NB4 (cell line): ENCODE data around the gene NUDCD3.

Source experiments
- DNase-seq: peaks from one replicate; pipeline ENCODE4 v3.0.0; 2010; ENCODE audit warnings: low read depth
- H3K4me3 ChIP-seq: one replicate; pipeline ENCODE4 v1.5.1; 2011; ENCODE audit warnings: mild to moderate bottlenecking, low read depth, low read length, moderate library complexity
- MAX ChIP-seq: IDR thresholded peaks from 2 replicates; pipeline ENCODE4 v1.6.1; 2011; ENCODE audit warnings: low read depth, low read length
- MYC ChIP-seq: IDR thresholded peaks from 2 replicates; pipeline ENCODE4 v1.6.1; 2011; ENCODE audit warnings: low read depth, low read length
- POLR2A ChIP-seq: IDR thresholded peaks from 2 replicates; pipeline ENCODE4 v1.6.1; 2011; ENCODE audit warnings: mild to moderate bottlenecking; ENCODE audit not compliant: insufficient read length; ENCODE audit errors: extremely low read depth
- TF ChIP-seq, protein P1 (sequence below): IDR thresholded peaks from one replicate; pipeline ENCODE4 v1.5.1; 2012; ENCODE audit warnings: low read depth, low read length

The NUDCD3 gene

DNA sequence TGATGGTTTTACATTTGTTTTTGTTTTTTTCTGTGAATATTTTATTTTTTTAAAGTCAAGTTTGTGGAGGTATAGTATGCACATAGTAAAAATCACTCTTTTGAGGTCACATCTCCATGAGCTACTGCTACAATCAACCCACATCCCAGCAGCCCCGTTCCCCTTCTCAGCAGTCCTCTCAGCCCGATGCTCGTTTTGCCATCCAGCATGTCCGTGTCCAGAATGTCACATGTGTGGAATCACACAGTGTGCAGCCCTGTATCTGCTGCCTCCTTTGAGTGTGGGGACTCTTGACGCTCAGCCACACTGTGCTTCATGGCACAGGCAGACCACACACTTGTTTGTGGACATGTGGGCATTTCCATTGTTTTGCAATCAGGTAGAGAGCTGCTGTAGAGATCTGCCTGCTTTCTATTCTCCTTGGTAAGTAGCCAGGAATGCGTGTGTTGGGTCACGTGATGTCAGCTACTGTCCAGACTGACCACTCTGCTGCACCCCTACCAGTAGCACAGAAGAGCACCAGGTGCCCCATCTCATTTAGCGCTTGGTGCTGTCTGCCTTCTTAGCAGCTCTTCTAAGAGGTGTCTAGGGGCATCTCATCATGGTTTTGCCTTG, 93.4 kb downstream of the NUDCD3 start:
- no peak overlapping the region for H3K4me3 ChIP-seq
- no peak for DNase-seq
- TF ChIP-seq, protein P1, sequence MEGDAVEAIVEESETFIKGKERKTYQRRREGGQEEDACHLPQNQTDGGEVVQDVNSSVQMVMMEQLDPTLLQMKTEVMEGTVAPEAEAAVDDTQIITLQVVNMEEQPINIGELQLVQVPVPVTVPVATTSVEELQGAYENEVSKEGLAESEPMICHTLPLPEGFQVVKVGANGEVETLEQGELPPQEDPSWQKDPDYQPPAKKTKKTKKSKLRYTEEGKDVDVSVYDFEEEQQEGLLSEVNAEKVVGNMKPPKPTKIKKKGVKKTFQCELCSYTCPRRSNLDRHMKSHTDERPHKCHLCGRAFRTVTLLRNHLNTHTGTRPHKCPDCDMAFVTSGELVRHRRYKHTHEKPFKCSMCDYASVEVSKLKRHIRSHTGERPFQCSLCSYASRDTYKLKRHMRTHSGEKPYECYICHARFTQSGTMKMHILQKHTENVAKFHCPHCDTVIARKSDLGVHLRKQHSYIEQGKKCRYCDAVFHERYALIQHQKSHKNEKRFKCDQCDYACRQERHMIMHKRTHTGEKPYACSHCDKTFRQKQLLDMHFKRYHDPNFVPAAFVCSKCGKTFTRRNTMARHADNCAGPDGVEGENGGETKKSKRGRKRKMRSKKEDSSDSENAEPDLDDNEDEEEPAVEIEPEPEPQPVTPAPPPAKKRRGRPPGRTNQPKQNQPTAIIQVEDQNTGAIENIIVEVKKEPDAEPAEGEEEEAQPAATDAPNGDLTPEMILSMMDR: no peak
- TF ChIP-seq POLR2A (no peak), MYC (no peak), MAX (no peak)

DNA sequence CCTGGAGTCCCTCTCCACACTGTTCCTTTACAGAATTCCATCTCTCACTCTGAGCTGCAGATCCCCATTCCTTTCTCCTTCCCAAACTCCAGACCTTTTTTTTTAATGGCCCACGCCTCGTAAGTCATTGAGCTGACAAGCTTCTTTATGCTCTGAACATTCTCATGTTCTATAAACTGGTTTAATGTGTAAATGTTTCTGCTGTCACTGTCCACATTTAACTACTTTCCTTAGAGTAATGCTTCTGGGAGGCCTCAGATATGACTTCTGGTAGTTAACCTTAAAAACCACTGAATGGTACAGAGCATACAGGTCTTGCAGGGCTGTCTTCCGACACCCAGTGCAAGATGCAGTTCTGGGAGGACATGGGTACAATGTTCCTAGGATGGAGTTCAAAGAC, 94.0 kb downstream of the NUDCD3 start:
- TF ChIP-seq MAX (no peak), MYC (no peak), POLR2A (no peak)
- TF ChIP-seq, protein P1: no peak
- H3K4me3 ChIP-seq: no peak overlapping the region
- DNase-seq: no peak

DNA sequence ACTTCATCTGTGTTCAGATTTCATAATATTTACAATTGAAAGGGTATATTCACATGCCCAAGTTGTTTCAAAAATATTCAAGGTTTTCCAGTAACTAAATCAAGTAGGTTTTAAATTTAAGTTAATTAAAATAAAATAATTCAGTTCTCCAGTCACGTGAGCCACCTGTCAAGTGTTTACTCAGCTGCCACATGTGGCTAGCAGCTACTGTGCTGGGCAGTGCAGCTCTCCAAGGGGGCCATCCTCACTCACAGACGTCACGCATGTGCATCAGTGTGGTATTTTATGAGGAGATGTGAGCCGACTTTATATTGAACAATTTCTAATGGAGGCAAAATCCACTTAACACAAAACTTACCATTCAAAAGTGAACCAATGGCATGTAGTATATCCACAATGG, 95.4 kb downstream of the NUDCD3 start:
- DNase-seq: no peak
- TF ChIP-seq MYC (no peak), MAX (no peak), POLR2A (no peak)
- TF ChIP-seq, protein P1: no peak
- H3K4me3 ChIP-seq: no peak overlapping the region

GRCh38 chr7:44394636-44395035, 95.8 kb downstream of the NUDCD3 start:
- TF ChIP-seq POLR2A (no peak), MYC (no peak), MAX (no peak)
- TF ChIP-seq, protein P1: no peak
- DNase-seq: no peak
- no peak overlapping the region for H3K4me3 ChIP-seq

DNA sequence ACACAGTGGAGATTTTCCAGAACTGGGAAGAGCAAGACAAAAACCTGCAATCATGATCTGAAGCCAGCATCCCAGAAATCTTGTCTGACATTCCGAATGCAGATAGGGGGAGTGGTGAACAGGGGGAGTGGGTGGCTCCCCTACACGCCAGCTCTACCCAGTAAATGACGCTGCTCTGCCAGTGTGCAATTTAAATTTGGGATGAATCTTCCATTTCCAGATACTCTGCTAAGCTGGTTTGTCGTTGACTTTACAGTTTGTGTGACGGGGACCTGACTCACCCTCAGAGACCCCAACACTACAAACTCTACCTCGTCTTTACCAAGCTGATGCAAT, 96.4 kb downstream of the NUDCD3 start:
- no peak overlapping the region for H3K4me3 ChIP-seq
- DNase-seq: no peak
- TF ChIP-seq POLR2A (no peak), MYC (no peak), MAX (no peak)
- TF ChIP-seq, protein P1: no peak
